ENCODE measurements around the gene SNX8. TPM values are rescaled to one million over a fixed set of nuclear protein-coding genes. Genes with fewer than 3 reads are reported as not detected.

SNX8 gene
- total RNA-seq, 4 donors from 2014 or later = 13.3 to 35.7 (median 22.1) TPM

DNA sequence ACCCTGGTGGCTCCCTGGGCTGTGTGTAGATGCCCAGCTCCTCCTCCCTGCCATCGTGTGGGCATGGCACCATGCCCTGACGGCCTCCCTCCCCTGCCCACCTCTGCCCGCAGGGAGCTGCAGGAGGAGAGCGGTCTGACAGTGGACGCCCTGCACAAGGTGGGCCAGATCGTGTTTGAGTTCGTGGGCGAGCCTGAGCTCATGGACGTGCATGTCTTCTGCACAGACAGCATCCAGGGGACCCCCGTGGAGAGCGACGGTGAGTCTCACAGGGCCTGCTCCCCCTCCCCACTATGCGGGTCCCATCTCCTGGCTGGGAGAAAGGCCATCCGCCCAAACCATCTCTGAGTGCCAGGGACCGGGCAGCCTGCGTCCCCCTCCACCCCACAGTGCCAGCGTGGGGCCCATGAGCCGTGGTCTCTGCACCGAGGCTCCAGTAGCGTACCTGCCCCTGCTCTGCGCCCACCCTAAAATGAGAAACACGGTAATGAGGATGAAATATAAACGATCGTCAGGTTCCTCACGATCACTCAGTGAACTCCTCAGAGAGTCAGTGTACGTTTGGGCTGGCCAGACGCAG is 64.4 kb downstream of the SNX8 start:
- 82% methylated on average over 24 to 27 of the region's 27 CpGs for WGBS, 2 donors
- TF ChIP-seq, protein P1, sequence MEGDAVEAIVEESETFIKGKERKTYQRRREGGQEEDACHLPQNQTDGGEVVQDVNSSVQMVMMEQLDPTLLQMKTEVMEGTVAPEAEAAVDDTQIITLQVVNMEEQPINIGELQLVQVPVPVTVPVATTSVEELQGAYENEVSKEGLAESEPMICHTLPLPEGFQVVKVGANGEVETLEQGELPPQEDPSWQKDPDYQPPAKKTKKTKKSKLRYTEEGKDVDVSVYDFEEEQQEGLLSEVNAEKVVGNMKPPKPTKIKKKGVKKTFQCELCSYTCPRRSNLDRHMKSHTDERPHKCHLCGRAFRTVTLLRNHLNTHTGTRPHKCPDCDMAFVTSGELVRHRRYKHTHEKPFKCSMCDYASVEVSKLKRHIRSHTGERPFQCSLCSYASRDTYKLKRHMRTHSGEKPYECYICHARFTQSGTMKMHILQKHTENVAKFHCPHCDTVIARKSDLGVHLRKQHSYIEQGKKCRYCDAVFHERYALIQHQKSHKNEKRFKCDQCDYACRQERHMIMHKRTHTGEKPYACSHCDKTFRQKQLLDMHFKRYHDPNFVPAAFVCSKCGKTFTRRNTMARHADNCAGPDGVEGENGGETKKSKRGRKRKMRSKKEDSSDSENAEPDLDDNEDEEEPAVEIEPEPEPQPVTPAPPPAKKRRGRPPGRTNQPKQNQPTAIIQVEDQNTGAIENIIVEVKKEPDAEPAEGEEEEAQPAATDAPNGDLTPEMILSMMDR (IDR thresholded peaks at IDR 0.05) = no peak
- TF ChIP-seq POLR2A (IDR thresholded peaks at IDR 0.05) = no peak
- intact Hi-C loops (cut with DNase I; ENCODE audit: low total_unique reads) = no loop called here
- DNase-seq (ENCODE audit: low spot score in 2 of 2) = no peak
- no peak overlapping the region for H3K4me3 ChIP-seq (ENCODE audit: low read depth, poor library complexity, severe bottlenecking)

DNA sequence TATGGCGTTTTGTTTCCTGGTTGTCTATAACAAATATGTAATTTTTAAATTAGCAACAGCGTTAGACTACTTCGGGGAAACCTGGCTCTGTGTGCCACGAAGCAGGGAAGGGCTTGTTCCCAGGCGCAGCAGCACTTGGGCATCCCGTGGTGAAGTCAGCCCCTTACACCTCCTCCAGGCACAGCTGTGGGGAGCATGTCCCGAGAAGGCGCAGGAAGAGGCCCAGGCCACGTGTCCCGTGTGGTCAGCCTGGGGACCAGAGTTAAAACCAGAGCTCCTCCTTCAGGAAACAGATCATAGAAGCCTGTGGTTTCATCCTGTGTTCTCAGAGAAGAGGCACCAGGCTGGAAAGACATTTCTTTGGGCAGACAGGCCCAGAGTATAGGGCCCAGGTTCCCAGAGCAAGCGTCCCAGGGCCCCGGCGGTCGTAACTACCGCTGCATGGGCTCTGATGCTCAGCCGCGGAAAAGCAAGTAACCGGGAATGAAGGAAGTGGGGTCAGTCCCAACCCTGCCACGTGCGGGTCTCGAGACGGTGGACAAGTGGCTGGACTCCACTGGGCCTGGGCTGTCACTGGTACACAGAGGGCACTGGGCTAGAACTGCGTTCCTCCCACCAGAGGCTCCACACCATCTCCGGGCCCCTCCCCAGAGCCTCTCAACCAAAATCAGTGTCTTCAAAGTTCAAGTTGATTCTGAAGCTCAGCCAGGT is 65.1 kb downstream of the SNX8 start:
- 35 to 58% methylated on average over 23 to 24 of the region's 24 CpGs for WGBS, 2 donors
- intact Hi-C loops (cut with DNase I; ENCODE audit: low total_unique reads) = no loop called here
- TF ChIP-seq, protein P1 (IDR thresholded peaks at IDR 0.05) = no peak
- TF ChIP-seq POLR2A (IDR thresholded peaks at IDR 0.05) = no peak
- no peak overlapping the region for H3K4me3 ChIP-seq (ENCODE audit: low read depth, poor library complexity, severe bottlenecking)
- DNase-seq (ENCODE audit: low spot score in 2 of 2) = peak in 1 of 2 donors; percentile 61

DNA sequence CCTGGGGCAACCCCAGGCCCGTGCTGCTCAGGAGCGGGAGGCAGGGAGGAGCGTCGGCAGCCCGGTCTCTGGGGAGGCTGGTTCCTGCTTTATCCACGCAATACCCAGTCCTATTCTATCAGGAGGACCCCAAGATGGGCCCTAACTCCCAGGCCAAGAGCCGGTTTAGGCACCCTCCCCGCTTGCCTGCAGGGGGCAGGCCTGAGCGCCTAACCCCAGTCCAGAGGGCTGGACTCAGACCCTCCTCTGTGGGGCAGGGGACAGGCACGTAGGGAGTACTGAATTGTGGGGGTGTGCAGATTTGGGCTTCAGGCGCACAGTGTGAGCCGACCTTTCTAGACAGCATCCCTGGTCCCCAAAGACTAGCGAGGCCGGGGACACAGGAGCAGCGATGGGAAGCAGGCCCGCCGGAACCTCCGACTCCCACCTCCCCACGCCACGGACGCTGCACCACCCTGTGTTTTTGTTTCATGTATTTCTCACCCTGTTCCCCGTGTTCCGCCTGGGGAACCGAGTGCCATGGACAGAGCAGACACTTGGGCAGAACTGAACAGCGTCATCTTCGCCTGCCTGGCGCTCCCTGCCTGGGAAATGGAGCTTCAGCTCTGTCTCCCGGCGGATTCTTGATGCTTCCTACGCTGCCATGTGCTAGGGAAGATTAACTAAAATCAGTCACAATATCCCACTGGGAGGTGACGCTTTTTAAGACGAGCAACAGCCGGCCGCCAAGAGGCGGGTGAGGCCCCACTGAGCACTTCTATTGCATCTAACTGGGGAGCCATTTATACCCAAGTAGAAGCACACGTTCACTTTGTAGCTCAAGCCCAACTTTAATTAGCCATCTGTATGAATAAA is 66.9 kb downstream of the SNX8 start:
- H3K4me3 ChIP-seq (ENCODE audit: low read depth, poor library complexity, severe bottlenecking) = no peak overlapping the region
- intact Hi-C loops (cut with DNase I; ENCODE audit: low total_unique reads) = no loop called here
- no peak for TF ChIP-seq POLR2A (IDR thresholded peaks at IDR 0.05)
- TF ChIP-seq, protein P1 (IDR thresholded peaks at IDR 0.05) = no peak
- 79 to 80% methylated on average over 29 to 35 of the region's 36 CpGs for WGBS, 2 donors
- DNase-seq (ENCODE audit: low spot score in 2 of 2) = no peak

DNA sequence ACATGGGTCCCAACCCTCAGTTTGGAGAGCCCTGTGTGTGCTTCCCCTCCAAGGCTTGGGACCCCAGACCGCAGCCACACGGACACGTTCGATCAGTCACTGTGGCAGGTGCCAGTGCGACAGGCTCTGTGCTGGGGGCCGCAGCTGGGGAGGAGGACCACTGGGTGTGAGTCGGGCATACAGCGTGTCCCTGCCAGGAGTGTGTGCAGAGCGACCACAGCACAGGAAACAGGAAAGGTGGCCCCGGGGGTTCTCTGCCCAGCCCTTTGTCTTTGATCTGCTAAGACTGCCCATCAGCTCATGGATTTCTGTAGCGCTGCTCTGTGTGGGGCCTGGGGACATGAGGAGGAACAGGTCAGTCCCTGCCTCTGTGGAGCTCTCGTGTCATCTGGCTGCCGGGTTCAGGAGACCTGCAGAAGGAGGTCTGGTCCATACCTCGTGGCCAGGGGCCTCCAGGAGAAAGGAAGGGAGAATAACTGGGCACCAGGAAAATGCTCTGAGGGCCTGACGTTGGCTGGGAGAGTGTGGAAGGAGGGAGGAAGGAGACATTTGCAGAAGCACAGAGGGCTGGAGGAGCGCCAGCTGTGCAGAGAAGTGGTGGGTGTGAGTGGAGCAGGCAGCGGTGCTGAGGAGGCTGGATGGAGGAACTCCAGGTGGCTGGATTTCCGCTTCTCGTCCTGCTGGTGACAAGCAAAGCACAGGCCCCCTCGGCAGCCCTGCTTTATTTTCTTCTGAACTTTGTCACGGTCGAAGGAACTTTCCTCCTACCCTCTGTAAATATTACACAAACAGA is 68.2 kb downstream of the SNX8 start:
- intact Hi-C loops (cut with DNase I; ENCODE audit: low total_unique reads) = no loop called here
- no peak for DNase-seq (ENCODE audit: low spot score in 2 of 2)

More for the DNA sequence above, 68.2 kb downstream of the SNX8 start:
- TF ChIP-seq, protein P1 (IDR thresholded peaks at IDR 0.05) = no peak
- no peak for TF ChIP-seq POLR2A (IDR thresholded peaks at IDR 0.05)
- WGBS, 2 donors = 72 to 74% methylated on average over 21 to 22 of the region's 22 CpGs
- no peak overlapping the region for H3K4me3 ChIP-seq (ENCODE audit: low read depth, poor library complexity, severe bottlenecking)

Measured in lower leg skin (tissue), 4 donors.